Measurements from ENCODE around the gene SH3BP1.

GRCh38 chr22:37679670-37680069 is 40.2 kb downstream of the SH3BP1 start:
- TF ChIP-seq TCF12 (IDR thresholded peaks at IDR 0.05; ENCODE audit: low read depth): no peak
- no peak for TF ChIP-seq REST (IDR thresholded peaks at IDR 0.05; ENCODE audit: low read depth)
- TF ChIP-seq YY1 (IDR thresholded peaks at IDR 0.05; ENCODE audit: low read depth): no peak
- TF ChIP-seq RAD21 (IDR thresholded peaks at IDR 0.05; ENCODE audit: low read depth): no peak
- no peak for TF ChIP-seq USF1 (IDR thresholded peaks at IDR 0.05)
- no peak for TF ChIP-seq EP300 (IDR thresholded peaks at IDR 0.05; ENCODE audit: borderline replicate concordance)
- TF ChIP-seq MAX (IDR thresholded peaks at IDR 0.05): no peak

Data from Ishikawa (cell line).